DMS53 (cell line): ENCODE results near the gene SLC38A1.
A peak's percentile ranks its signal among the peaks of the same experiment; 100 is the strongest.
"Not testable (repeated sequence)": the region's sequence is repeated elsewhere in the genome, so short reads cannot be mapped to it uniquely, and the experiment has no call there.

Source experiments
- DNase-seq: peaks from one replicate; lab custom pipeline; 2025; lab: John Stamatoyannopoulos, UW

SLC38A1 gene

DNA sequence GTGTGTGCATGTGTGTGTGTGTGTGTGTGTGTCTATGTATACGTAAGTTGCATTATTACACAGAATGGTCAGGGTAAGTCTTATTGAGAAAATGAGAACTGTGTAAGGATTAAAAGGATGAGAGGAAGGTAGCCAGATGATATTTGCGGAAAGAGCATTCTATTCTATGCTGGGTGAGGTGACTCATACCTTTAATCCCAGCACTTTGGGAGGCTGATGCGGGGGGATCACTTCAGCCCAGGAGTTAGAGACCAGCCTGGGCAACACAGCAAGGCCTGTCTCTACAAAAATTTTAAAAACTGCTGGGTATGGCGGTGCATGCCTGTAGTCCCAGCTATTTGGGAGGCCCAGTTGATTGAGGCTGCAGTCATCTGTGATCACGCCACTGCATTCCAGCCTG lies 103.7 kb downstream of the SLC38A1 start:
- no peak for DNase-seq

DNA sequence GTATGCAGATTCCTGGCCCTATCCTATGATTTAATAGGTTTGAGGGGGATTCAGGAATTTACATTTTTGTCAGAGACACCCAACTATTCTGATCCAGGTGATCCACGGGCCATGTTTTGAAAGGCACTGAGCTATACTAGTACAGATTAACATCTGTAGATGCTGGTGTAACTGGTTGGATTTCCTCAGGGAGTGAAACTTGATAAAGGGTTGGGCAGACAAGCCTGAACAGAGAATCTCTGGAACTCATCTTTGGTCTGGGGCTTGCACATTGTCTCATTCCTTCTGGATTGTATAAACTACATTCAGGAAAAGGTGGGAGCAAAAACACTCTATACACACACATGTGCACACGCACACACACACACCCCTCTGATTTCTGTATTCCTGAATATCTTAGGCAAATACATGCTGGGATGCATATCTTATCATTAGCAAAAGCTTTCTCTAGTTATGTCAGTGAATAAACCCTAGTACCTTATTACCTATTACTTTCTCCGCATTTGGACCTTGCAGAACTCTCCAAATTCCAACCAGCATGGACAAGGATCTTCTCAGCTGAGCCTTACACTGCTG lies 104.6 kb downstream of the SLC38A1 start:
- no peak for DNase-seq

DNA sequence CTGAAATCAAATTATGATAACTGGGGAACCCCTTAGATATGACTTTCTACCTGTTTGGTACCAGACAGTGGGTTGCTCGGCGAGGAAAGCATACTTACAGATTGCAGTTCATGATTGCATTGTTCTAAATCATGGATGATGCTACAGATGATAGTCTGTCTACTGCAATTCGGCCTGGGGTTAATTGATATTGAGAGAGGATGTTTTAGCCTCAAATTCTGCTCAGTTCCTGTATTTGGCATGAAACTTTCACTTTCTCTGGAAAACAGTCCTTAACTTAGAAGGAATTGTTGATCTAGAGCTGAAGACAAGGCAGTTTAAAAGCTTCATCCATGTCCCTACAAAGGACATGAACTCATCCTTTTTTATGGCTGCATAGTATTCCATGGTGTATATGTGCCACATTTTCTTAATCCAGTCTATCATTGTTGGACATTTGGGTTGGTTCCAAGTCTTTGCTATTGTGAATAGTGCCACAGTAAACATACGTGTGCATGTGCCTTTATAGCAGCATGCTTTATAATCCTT lies 106.2 kb downstream of the SLC38A1 start:
- not testable (repeated sequence) for DNase-seq

DNA sequence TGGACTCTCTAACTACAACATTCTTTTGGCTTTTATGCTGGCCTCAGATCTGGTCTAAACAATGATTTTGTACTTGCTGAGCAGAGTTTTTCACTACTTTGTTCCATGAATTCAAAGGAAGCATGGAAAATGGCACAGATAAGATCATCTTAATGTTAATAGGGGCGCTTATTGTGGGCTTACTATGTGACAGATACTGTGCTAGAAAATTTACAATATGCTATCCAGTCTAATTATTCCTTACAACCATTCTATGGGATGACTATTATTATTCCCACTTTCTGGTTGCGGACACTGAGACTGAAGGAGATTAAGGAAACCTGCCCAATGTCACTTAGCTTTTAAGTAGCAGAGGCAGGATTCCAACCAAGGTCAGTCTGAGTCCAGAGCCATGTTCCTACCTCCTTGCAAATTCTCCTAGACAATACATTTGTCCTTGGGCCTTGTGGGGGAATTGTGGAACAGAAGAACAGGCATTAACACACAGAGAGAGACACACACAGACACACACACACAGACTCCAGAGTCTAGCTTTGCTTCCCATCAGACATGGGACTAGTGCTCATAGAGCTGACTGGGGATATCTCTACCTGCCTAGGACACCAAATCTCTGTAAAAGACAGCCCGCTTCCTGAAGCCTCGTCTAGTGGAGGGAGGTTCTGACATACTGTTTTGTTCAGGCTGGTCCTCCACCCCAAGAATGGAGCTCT lies 107.7 kb downstream of the SLC38A1 start:
- DNase-seq: no peak

DNA sequence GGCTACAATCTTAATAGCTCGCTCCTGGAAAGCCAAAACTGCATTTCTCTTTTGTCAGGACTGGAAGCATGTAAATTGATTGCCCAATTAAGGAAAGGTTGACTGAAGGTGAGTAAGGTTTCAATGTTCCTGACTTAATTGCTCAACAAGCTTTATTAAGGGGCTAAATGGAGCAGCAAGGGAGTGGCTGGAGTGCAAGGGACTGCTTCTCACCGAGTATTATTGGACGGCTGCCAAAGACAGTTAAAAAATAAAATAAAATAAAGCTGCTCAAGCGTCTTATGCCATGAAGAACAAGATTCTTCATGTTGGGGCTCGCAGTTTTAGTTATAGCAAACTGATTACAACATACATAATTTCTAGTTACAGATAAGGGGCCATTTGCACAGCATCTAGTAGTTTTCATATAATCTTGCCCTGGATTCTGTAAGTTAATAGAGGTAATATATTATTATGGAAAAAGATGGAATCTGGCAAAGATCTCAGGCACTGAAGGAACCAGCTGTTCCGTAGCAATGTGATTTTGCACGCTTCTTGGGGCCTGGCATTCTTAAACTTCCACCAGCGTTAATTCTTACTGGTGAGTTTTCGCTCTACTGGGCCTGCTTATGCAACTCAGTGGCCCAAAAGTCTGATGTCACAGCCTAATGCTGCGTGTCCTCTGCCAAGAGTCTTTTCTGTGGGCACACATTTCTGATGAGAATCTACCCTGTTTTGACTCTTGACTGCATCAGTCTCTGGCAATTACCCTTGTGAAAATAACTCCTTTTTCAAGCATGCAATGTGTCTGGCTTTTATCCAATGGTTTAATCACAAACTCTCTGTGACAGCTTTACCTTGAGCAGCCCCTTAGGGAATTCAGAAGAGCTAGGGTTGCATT lies 108.5 kb downstream of the SLC38A1 start:
- DNase-seq: no peak

DNA sequence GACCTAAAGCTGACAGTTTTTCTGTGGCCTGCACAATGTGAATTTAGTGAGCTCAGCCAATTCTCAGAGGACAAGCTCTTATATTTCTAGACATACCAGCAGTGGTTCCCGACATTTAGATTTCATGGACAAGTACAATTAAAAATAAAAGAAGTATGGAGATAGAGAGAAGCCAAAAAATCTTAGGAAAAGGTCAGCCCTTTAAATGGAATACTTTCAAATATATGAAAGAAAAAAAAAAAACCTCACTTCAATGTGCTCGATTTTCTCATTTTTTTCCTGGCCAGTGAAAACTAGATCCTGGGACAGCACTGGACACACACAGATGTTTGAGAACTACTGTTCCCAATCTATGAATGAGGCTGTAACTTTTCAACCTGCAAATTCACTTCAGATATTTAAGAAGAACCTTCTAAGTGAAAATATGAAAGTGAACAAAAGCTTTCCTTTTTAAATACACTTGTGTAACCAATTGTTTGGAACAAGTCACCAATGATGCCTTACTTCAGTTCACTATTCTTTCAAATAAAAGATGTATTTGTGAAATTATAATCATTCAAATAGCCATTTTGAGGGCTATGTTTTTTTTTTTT lies 109.4 kb downstream of the SLC38A1 start:
- no peak for DNase-seq

DNA sequence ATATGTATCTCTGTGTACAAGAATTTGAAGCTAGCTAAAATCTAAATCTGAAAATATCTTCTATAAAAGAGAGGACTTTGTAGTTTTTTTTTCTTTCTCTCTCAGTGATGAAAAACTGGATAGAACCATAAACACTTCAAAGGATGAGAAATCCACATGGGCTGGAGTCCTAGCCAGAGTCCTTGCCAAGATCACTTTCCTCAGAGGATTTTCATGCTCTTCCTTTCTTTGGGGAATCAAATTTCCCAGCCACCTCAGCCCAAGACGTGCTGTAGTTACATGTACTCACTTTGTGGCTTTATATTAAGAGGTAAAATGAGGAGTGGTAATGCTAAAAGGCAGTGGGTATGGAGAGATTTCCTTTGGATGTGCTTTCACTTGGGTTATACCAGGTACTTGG lies 110.3 kb downstream of the SLC38A1 start:
- DNase-seq: no peak

DNA sequence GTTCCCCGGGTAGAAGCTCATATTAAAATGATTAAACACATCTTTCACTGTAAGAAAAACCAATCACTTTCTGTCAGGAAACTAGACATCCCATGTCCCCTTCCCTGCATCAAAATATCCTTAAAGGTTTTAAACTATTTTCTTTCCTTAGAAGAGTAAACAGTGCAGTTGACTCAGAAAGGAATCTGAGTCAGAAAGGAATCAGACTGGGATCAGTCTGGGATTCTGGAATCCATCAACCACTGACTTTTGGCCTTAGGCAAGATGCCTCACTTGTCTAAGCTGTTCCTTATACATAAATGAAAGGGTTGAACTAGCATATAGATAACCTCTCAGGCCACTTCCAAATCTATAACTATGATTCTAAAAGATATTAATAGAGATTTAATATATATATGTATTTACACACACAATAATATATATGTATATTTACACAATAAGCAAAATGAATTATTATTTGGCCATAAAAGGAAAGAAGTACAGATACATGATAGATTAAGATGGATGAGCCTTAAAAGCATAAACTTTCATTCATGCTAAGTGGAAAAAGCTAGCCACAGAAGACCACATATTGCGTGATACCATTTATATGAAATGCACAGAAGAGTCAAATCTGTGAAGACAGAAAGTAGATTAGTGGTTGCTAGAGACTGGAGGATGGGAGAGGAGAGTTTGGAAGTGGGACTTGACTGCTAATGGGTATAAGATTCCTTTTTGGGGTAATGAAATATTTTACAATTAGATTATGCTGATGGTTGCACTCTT lies 114.4 kb downstream of the SLC38A1 start:
- no peak for DNase-seq

DNA sequence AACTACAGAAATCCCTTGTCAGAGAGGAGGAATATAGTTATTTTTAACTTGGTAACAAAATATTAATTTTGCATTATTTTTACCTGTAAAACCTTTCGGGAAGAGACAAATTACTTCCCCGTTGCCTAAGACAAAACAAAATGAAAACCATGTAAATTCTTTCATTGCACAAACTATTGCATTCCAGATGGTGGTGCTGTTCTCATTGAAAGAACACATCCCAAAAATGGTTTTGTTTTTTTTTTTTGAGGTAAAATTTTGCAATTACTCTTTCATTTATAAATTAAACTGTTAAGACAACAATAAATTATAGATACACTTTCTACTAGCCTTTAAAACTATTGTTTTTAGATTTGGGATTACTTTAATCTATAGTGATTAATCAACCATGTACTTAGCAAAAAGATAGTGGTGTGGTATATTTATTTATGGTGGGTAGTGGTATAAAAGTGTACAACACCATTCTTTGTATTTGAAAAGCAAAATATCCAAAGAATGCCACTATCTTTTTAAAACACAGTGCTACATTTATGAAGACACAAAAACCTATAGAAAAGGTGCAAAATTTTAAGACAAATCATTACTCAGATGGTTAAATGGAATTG lies 115.5 kb downstream of the SLC38A1 start:
- DNase-seq: peak; percentile 77

DNA sequence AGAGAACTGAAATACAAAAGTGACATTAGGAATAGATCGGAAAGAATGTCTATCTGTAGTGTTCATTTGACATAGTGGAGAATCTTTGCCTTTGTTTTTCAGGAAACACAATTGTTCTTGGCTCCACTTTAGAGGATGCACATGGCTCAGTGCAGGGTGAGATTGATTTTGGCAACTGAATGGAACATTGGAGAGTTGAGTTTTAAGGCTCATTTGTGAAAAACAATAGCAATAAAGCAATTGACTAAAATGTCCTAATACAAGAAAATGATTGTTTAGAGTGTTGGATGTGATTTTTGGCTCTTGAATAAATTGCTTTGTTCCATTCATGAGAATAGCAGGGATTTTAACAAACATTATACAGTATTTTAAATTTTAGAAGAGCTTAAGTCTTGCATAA lies 116.4 kb downstream of the SLC38A1 start:
- DNase-seq: no peak

DNA sequence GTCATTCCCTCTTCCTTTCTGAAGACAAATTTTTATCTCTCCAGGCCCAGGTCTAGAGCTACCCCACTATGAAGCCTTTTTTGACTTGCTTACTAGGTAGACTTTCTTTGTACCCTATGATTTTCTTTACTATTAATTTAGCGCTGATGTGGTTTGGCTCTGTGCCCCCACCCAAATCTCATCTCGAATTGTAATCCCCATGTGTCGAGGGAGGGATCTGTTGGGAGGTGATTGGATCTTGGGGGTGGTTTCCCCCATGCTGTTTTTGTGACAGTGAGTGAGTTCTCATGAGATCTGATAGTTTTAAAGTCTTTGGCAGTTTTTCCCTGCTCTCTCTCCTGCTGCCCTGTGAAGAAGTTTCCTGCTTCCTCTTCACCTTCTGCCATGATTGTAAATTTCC lies 118.1 kb downstream of the SLC38A1 start:
- no peak for DNase-seq

DNA sequence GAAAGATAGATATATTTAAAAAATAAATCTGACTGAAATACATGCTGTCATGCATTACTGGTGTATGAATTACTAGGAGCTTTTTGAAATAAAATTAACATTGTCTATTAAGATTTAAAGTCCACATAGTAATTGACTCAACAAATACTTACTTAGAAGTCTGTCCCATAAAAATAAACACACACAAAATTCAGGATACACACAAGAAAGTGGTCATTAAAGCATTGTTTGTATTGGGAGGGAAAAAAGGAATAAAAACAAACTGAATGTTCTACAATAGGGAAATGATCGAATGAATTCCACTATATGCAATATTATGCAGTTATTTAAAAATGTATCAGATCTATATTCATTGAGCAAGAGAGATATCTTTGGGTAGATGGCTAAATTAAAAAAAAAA lies 118.9 kb downstream of the SLC38A1 start:
- DNase-seq: no peak

DNA sequence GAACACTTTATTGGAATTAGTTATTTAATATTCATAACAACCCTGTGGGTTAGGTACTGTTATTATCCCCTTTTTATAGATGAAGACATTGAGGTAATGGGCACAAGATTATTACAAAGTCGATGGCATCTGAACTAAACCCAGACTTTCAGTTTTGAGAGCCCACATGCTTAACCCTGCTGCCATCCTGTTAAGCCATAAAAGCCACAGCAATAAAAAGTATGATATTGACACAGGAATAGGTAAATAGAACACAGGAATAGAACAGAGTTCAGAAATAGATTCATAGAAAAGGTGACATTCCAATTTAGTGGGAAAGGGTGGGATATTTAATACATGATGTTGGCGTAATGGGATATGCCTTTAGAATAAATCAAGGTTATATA lies 119.8 kb downstream of the SLC38A1 start:
- DNase-seq: peak; percentile 65

DNA sequence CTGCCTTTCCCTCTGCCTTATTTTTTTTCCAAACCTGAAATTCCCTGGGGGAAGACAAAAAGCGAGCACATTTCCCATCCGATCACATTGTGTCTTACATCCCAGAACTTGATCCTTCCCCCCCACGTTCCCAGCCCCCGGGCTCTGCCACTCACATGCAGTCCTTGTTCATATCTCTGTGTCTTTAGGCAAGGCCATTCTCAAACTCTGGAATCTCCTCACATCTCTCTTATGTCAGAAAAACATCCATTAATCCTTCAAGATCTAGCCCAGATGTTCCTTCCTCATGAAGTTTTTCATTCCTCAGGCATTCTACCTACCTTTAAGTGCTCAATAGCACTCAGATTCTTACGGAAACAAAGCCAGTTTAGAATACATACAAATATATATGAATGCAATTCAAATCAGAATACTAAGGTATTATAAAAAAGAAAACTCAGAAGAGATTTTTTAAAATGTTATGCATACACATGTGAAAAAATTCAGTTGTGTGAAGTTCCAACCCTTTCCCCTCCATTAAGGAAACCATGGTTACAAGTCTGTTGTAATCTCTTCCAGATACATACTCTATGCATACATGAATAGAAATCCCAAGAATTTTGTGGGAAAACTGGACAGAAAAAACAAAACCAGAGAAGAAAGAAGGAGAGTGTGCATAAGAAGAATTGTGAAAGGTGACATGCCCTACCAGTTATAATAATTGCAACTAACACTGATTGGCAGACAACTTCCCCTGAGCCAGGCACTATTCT lies 120.3 kb downstream of the SLC38A1 start:
- no peak for DNase-seq

DNA sequence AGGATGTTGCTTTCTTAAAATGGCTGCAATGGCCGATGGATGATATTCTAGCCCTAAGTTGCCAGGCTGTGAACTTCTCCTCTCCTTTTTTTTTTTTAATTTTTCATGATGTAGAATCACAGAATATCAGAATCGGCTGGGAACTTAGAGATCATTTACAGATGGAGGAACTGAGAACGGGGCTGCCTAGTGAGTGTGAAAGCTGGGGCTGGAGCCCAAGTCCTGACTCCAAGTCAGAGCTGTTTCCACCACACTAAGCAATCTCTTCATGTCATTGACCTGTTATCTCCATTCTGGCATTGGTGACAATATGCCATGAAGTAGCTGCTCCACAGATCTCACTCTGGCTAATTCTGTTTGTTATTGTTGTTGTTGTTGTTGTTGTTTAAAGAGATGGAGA lies 121.7 kb downstream of the SLC38A1 start:
- DNase-seq: no peak

DNA sequence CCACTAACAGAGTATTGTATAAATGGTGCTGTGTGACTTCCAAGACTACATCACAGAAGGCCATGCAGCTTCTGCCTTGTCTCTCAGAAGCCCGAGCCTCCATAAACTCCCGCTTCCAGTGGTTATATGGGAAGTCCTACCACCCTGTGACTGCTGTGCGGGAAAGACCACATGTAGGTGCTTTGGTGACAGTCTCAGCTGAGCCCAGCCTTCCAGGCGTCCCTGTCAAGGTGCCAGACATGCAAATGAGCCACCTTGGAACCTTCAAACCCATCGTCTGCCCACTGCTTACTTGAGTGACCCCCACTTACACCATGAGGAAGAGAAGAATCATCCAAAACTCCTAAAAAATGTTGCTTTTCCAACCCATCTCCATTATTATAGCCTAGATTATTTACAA lies 123.0 kb downstream of the SLC38A1 start:
- DNase-seq: no peak

DNA sequence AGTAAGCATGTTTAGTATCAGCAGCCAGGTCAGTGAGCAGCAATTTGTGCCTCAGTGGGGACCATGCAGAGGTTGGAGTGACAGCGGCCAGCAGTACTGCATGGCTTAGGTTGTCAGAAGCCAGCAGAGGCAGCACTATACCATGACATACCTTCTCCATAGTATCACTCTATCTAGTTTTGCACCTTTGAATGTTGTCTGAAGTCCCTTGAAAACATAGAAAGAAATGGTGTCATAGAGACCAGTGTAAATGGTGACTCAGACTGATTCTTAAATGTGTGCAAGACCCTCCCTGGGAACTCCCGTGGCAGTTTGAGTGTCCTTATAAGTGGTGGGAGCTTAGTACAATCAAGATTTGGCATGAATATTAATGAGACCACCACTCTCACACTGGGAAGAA lies 124.4 kb downstream of the SLC38A1 start:
- no peak for DNase-seq

DNA sequence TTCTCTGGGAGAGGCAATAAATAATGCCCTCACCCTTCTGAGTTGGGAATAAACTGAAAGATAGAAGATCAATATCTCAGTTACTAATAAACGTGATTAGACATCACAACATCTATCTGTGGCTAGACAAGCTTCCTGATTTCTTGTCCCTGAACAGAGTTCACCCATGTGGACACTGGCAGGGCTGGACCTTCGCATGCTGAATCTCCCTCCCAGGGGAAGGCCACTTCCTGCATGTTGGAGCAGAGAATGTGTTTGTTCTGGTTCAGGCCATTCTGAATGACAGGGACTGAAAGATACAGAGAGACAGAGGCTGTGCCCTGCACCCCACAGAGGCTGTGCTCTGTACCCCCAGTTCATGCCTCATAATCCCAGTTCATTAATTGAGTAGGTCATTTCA lies 132.6 kb downstream of the SLC38A1 start:
- no peak for DNase-seq

DNA sequence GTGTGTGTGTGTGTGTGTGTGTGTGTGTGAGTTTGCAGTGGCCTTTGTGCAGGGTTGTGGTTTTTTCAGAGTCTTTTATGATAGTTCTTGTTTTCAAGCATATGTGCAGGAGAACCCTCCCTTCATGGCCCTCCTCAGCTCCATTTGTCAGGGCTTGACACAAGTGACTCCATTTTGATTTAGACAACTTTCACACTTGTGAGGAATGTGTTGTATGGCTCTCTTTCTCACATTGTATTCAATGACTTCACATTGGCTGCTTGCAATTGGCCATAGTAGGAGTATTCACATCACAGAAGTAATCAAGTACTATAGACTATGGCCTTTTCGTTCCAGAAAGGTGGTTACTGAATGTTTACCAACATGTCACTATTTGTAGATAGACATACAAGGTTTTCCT lies 133.1 kb downstream of the SLC38A1 start:
- no peak for DNase-seq

DNA sequence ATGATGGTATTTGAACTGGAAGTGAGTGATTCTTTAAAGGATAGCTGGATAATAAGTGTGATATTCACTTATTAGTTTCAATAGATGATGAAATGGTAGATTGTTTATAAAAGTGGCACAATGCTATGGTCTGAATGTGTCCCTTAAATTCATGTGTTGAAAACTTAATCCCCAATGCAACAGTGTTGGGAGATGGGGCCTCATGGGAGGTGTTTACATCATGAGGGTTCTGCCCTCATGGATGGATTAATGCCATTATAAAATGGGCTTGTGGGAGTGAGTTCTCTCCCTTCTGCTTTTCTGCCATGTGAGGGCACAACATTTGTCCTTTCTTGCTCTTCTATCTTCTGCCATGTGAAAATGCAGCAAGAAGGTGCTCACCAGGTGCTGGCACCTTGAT lies 134.0 kb downstream of the SLC38A1 start:
- DNase-seq: no peak
